ENCODE measurements around the gene TRIM23.

- TF ChIP-seq EZH2 (IDR thresholded peaks at IDR 0.05; ENCODE audit: borderline replicate concordance, insufficient read depth, low read depth, low read length, poor library complexity, severe bottlenecking) (no peak), CTCF (IDR thresholded peaks at IDR 0.05) (no peak)
These were observed 11.7 kb downstream of the TRIM23 start for GRCh38 chr5:65612298-65612907.

All from B cell (primary cell).